A549 treated with CORT108297 at 1 μM for 4 hours (cell line): ENCODE measurements around the gene GPR150. TPM values are rescaled to one million over a fixed set of nuclear protein-coding genes. Genes with fewer than 3 reads are reported as not detected.

Experiments used
- total RNA-seq: library from RNA; stranded (reverse); fragments of 200-300 nt; extraction: Qiagen RNA extraction; gene quantifications from 5 replicates; pipeline ENCODE4 v1.2.3, GENCODE V29; 2022

The GPR150 gene
- 0.07 to 0.21 TPM (median 0.08 TPM) in 5 replicates for total RNA-seq

GRCh38 chr5:95620030-95620869, at the start of gene GPR150:
Gene GPR150, plus strand, starts transcription at chr5:95620087. Its CDS starts 189 bp downstream, at chr5:95620276.

GRCh38 chr5:95646569-95647431, 26.9 kb downstream of the GPR150 start, which contains the start of gene RFESD:
Gene RFESD, plus strand, starts transcription at chr5:95646777. Its CDS starts 5,495 bp downstream, at chr5:95652272.

Other genes with a start within 250 kb of the GPR150 start
- gene FAM81B, start 228.7 kb upstream of the GPR150 start, total RNA-seq, result not detected in 5 replicates
- 16.6 to 24.1 TPM (median 23.2 TPM) in 5 replicates for gene SKIC3, start 65.1 kb upstream of the GPR150 start, total RNA-seq
- gene ARSK, start 65.0 kb upstream of the GPR150 start, total RNA-seq, result 6.3 to 8.2 TPM (median 8.1 TPM) in 5 replicates
- gene RFESD, start 26.7 kb downstream of the GPR150 start, total RNA-seq, result 2.1 to 3.1 TPM (median 2.4 TPM) in 5 replicates
- not detected in 5 replicates for gene SPATA9, start 62.9 kb downstream of the GPR150 start, total RNA-seq
- 6.0 to 8.7 TPM (median 8.1 TPM) in 5 replicates for gene RHOBTB3, start 111.2 kb downstream of the GPR150 start, total RNA-seq
- 50.6 to 94.5 TPM (median 58.6 TPM) in 5 replicates for gene GLRX, start 202.6 kb downstream of the GPR150 start, total RNA-seq